CD14-positive monocyte (primary cell): Measurements from ENCODE around the gene TMEM175. TPM values are rescaled to one million over a fixed set of nuclear protein-coding genes. Genes with fewer than 3 reads are reported as not detected.

Experiments used
- DNase-seq, 3 donors: peaks; one replicate each; pipeline ENCODE4 v3.0.0-alpha.2; 2011 to 2022
- H2AFZ ChIP-seq: 2 replicates; pipeline ENCODE4 v1.6.0; 2012; ENCODE audit warnings: mild to moderate bottlenecking, low read depth, low read length, inconsistent platforms; ENCODE audit not compliant: insufficient read depth, poor library complexity, severe bottlenecking
- H3K27ac ChIP-seq, 2 donors: 1 replicate in 1 of 2; 2 replicates in 1 of 2; pipeline ENCODE4 v1.5.1; 2012 to 2013; ENCODE audit warnings: low read length in 2 of 2, control low read depth in 1 of 2, inconsistent platforms in 1 of 2, low read depth in 1 of 2, mild to moderate bottlenecking in 1 of 2
- H3K27me3 ChIP-seq, 2 donors: one replicate each; pipeline versions ENCODE4 v1.6.0 to v1.6.1; 2011 to 2013; ENCODE audit warnings: low read length in 2 of 2; ENCODE audit not compliant: control insufficient read depth in 2 of 2, insufficient read depth in 2 of 2
- H3K36me3 ChIP-seq, 2 donors: replicated peaks in 1 of 2; 1 replicate in 1 of 2; 2 replicates in 1 of 2; pipeline versions ENCODE4 v1.5.1 to v1.6.1; 2012 to 2013; ENCODE audit warnings: low read length in 2 of 2, control low read depth in 1 of 2, inconsistent platforms in 1 of 2, mild to moderate bottlenecking in 1 of 2; ENCODE audit not compliant: insufficient read depth in 2 of 2, control insufficient read depth in 1 of 2
- H3K4me1 ChIP-seq, 2 donors: 1 replicate in 1 of 2; 2 replicates in 1 of 2; pipeline versions ENCODE4 v1.5.1 to v1.6.1; 2012 to 2013; ENCODE audit warnings: low read length in 2 of 2, control low read depth in 1 of 2, inconsistent platforms in 1 of 2, mild to moderate bottlenecking in 1 of 2, moderate library complexity in 1 of 2; ENCODE audit not compliant: insufficient read depth in 2 of 2, control insufficient read depth in 1 of 2
- H3K4me2 ChIP-seq: replicated peaks from 2 replicates; pipeline ENCODE3; 2012; ENCODE audit warnings: low read length, moderate library complexity, mild to moderate bottlenecking; ENCODE audit not compliant: poor library complexity, severe bottlenecking; ENCODE audit errors: extremely low read depth
- H3K4me3 ChIP-seq, 3 experiments: fragments of 200-600 bp in 1 of 3; sonication (generic) in 1 of 3; replicated peaks in 1 of 3; 1 replicate in 2 of 3; 2 replicates in 1 of 3; pipeline ENCODE4 v1.5.1; 2011 to 2013; ENCODE audit warnings: low read length in 3 of 3, mild to moderate bottlenecking in 3 of 3, control low read depth in 2 of 3, low read depth in 2 of 3, inconsistent platforms in 1 of 3, moderate library complexity in 1 of 3
- H3K79me2 ChIP-seq: 2 replicates; pipeline ENCODE4 v1.6.0; 2012; ENCODE audit warnings: mild to moderate bottlenecking, control low read depth, inconsistent platforms, low read length, moderate library complexity; ENCODE audit not compliant: insufficient read depth
- H3K9ac ChIP-seq: 2 replicates; pipeline ENCODE4 v1.6.0; 2017; ENCODE audit warnings: low read length, mild to moderate bottlenecking; ENCODE audit not compliant: insufficient read depth, poor library complexity, severe bottlenecking
- H3K9me3 ChIP-seq, 2 donors: replicated peaks in 1 of 2; 1 replicate in 1 of 2; 2 replicates in 1 of 2; pipeline versions ENCODE4 v1.5.1 to v1.6.1; 2012 to 2013; ENCODE audit warnings: low read length in 2 of 2, control low read depth in 1 of 2; ENCODE audit not compliant: control insufficient read depth in 1 of 2, insufficient read depth in 1 of 2
- H4K20me1 ChIP-seq: 2 replicates; pipeline ENCODE4 v1.6.0; 2012; ENCODE audit warnings: mild to moderate bottlenecking, low read length, control low read depth, moderate library complexity; ENCODE audit not compliant: insufficient read depth
- H3K27ac Mint-ChIP-seq, 7 donors: one replicate each; pipeline ENCODE4 v1.8.0; 2020; ENCODE audit warnings: mild to moderate bottlenecking in 7 of 7, mixed read lengths in 7 of 7, moderate library complexity in 6 of 7, inconsistent platforms in 2 of 7
- H3K27me3 Mint-ChIP-seq, 3 donors: one replicate each; pipeline ENCODE4 v1.8.0; 2021 to 2022; ENCODE audit warnings: low read depth in 3 of 3, mild to moderate bottlenecking in 3 of 3, mixed read lengths in 3 of 3, moderate library complexity in 3 of 3, inconsistent platforms in 1 of 3
- H3K36me3 Mint-ChIP-seq, 2 donors: one replicate each; pipeline ENCODE4 v1.8.0; 2020; ENCODE audit warnings: mixed read lengths in 2 of 2, inconsistent platforms in 1 of 2, mild to moderate bottlenecking in 1 of 2
- H3K4me1 Mint-ChIP-seq: one replicate; pipeline ENCODE4 v1.8.0; 2020; ENCODE audit warnings: mild to moderate bottlenecking, mixed read lengths
- H3K4me3 Mint-ChIP-seq, 2 donors: one replicate each; pipeline ENCODE4 v1.8.0; 2020; ENCODE audit warnings: mild to moderate bottlenecking in 2 of 2, mixed read lengths in 2 of 2, moderate library complexity in 1 of 2
- H3K9me3 Mint-ChIP-seq, 7 donors: one replicate each; pipeline ENCODE4 v1.8.0; 2020 to 2022; ENCODE audit warnings: mixed read lengths in 7 of 7, mild to moderate bottlenecking in 6 of 7, moderate library complexity in 6 of 7, inconsistent platforms in 2 of 7
- CTCF ChIP-seq: fragments of 200-600 bp; IDR thresholded peaks from one replicate; pipeline ENCODE4 v1.8.0; 2022; ENCODE audit warnings: antibody characterized with exemption, mild to moderate bottlenecking
- WGBS: methylation state at CpG from one replicate; pipeline ENCODE4 v1.1.5; 2013; ENCODE audit warnings: missing lambda C conversion rate; ENCODE audit not compliant: insufficient coverage; 5-methylcytosine and 5-hydroxymethylcytosine counted together
- intact Hi-C, 2 donors: fragments of 100-400 bp; cut with micrococcal nuclease; formaldehyde crosslinking; loops; one replicate each; pipeline versions ENCODE4 v1.15.0 to v1.15.1; 2023
- polyA plus RNA-seq, 3 donors: library from polyadenylated mRNA; depleted of rRNA in 1 of 3; unstranded in 2 of 3; stranded (reverse) in 1 of 3; fragments of 300-500 nt in 2 of 3; fragments of >200 nt in 1 of 3; fragmentation: Illumina TruSeq in 2 of 3; gene quantifications; 1 replicate in 2 of 3; 2 replicates in 1 of 3; pipeline ENCODE4 v1.2.3, GENCODE V29; 2012 to 2021

The TMEM175 gene
- polyA plus RNA-seq, 3 donors: 18.9 to 216 (median 20.7) TPM

GRCh38 chr4:958314-958665 lies 26.0 kb downstream of the TMEM175 start:
- no peak for TF ChIP-seq CTCF
- Mint-ChIP-seq H3K4me1 (no peaks in the 10 kb centered on the region), H3K27ac (no peak overlapping the region), H3K36me3 (peaks cover 40 to 72% of the 10 kb centered on the region in 2 donors), H3K27me3 (no peaks in the 10 kb centered on the region), H3K9me3 (peaks cover 0 to 3% (median 0%) of the 10 kb centered on the region in 7 donors), H3K4me3 (no peak overlapping the region)
- no peak overlapping the region for H3K27ac ChIP-seq
- no peak for DNase-seq
- no peak overlapping the region for H3K4me2 ChIP-seq
- no peak overlapping the region for H2AFZ ChIP-seq
- 95% methylated on average over 13 of the region's 17 CpGs for WGBS
- H3K27me3 ChIP-seq: no peaks in the 10 kb centered on the region
- peaks cover 18% of the 10 kb centered on the region for H4K20me1 ChIP-seq
- H3K79me2 ChIP-seq: no peaks in the 10 kb centered on the region
- peaks cover 42 to 92% of the 10 kb centered on the region in 2 donors for H3K36me3 ChIP-seq
- H3K9me3 ChIP-seq: no peaks in the 10 kb centered on the region
- H3K9ac ChIP-seq: no peak overlapping the region
- H3K4me1 ChIP-seq: no peaks in the 10 kb centered on the region
- intact Hi-C loops: no loop called here
- no peak overlapping the region for H3K4me3 ChIP-seq

GRCh38 chr4:958696-959337 lies 26.6 kb downstream of the TMEM175 start:
- Mint-ChIP-seq H3K9me3 (peaks cover 0 to 3% (median 0%) of the 10 kb centered on the region in 7 donors), H3K36me3 (peaks cover 36 to 71% of the 10 kb centered on the region in 2 donors), H3K27ac (no peak overlapping the region), H3K4me1 (no peaks in the 10 kb centered on the region), H3K4me3 (no peak overlapping the region), H3K27me3 (no peaks in the 10 kb centered on the region)
- peaks cover 18% of the 10 kb centered on the region for H4K20me1 ChIP-seq
- no peak overlapping the region for H2AFZ ChIP-seq
- no peak overlapping the region for H3K9ac ChIP-seq
- H3K27me3 ChIP-seq: no peaks in the 10 kb centered on the region
- no peaks in the 10 kb centered on the region for H3K4me1 ChIP-seq
- WGBS: 88% methylated on average over 12 of the region's 17 CpGs
- peaks cover 40 to 92% of the 10 kb centered on the region in 2 donors for H3K36me3 ChIP-seq
- DNase-seq: no peak
- no peak overlapping the region for H3K27ac ChIP-seq
- intact Hi-C loops: no loop called here
- H3K4me3 ChIP-seq: no peak overlapping the region
- no peak for TF ChIP-seq CTCF
- H3K9me3 ChIP-seq: no peaks in the 10 kb centered on the region
- H3K79me2 ChIP-seq: no peaks in the 10 kb centered on the region
- H3K4me2 ChIP-seq: no peak overlapping the region
